DND-41 (cell line): ENCODE results near the gene TCF12.

Experiments
- ATAC-seq: fragments of 200-7000 bp; cut with Tn5 transposase; 3 replicates; pipeline ENCODE4 v1.9.1; 2021; ENCODE audit warnings: low read depth; ENCODE audit not compliant: insufficient read depth
- DNase-seq: peaks from one replicate; pipeline ENCODE4 v3.0.0-alpha.2; 2020
- H2AFZ ChIP-seq: 2 replicates; pipeline ENCODE4 v1.6.0; 2012; ENCODE audit warnings: low read depth, low read length
- H3K27ac ChIP-seq: 2 replicates; pipeline ENCODE4 v1.5.1; 2012; ENCODE audit warnings: low read length, inconsistent platforms
- H3K27me3 ChIP-seq: fragments of 200-600 bp; sonication (generic); 2 replicates; pipeline ENCODE4 v1.6.0; 2012; ENCODE audit warnings: low read length, mild to moderate bottlenecking, inconsistent platforms; ENCODE audit not compliant: insufficient read depth, poor library complexity
- H3K36me3 ChIP-seq: 2 replicates; pipeline ENCODE4 v1.5.1; 2012; ENCODE audit warnings: low read length, inconsistent platforms; ENCODE audit not compliant: insufficient read depth
- H3K4me1 ChIP-seq: 2 replicates; pipeline ENCODE4 v1.5.1; 2012; ENCODE audit warnings: mild to moderate bottlenecking, low read length; ENCODE audit not compliant: insufficient read depth
- H3K4me2 ChIP-seq: 2 replicates; pipeline ENCODE4 v1.6.0; 2012; ENCODE audit warnings: mild to moderate bottlenecking, moderate library complexity, low read length, inconsistent platforms; ENCODE audit not compliant: insufficient read depth
- H3K4me3 ChIP-seq, 2 experiments: fragments of 200-600 bp in 1 of 2; shearing (Covaris generic) in 1 of 2; 2 replicates each; pipeline ENCODE4 v1.5.1; 2012 to 2016; ENCODE audit warnings: inconsistent platforms in 2 of 2, low read length in 2 of 2, mild to moderate bottlenecking in 2 of 2, low read depth in 1 of 2, moderate library complexity in 1 of 2
- H3K79me2 ChIP-seq: 2 replicates; pipeline ENCODE4 v1.6.0; 2012; ENCODE audit warnings: low read length, inconsistent platforms; ENCODE audit not compliant: insufficient read depth
- H3K9ac ChIP-seq: 2 replicates; pipeline ENCODE4 v1.6.0; 2012; ENCODE audit warnings: low read depth, mild to moderate bottlenecking, inconsistent platforms, low read length, moderate library complexity
- H3K9me3 ChIP-seq: 2 replicates; pipeline ENCODE4 v1.5.1; 2012; ENCODE audit warnings: low read length, moderate library complexity, mild to moderate bottlenecking, inconsistent platforms; ENCODE audit not compliant: insufficient read depth, severe bottlenecking
- H4K20me1 ChIP-seq: 2 replicates; pipeline ENCODE4 v1.6.0; 2012; ENCODE audit warnings: low read length; ENCODE audit not compliant: insufficient read depth
- CTCF ChIP-seq: IDR thresholded peaks from 2 replicates; pipeline ENCODE4 v1.5.1; 2012; ENCODE audit warnings: borderline replicate concordance, low read length, moderate library complexity, mild to moderate bottlenecking; ENCODE audit not compliant: poor library complexity, severe bottlenecking; ENCODE audit errors: extremely low read depth
- EZH2 ChIP-seq: IDR thresholded peaks from 3 replicates; pipeline ENCODE4 v1.6.1; 2012; ENCODE audit warnings: borderline replicate concordance, low read depth, mild to moderate bottlenecking, moderate library complexity, low read length, inconsistent platforms; ENCODE audit not compliant: severe bottlenecking

The TCF12 gene

GRCh38 chr15:57339321-57339720 lies 420.9 kb downstream of the TCF12 start:
- no peak for ATAC-seq
- no peak for DNase-seq
- Histone ChIP-seq H2AFZ (no peak overlapping the region), H3K79me2 (no peaks in the 10 kb centered on the region), H3K9me3 (no peaks in the 10 kb centered on the region), H3K9ac (no peak overlapping the region), H3K4me3 (no peak overlapping the region), H3K36me3 (no peaks in the 10 kb centered on the region), H4K20me1 (no peaks in the 10 kb centered on the region), H3K27ac (no peak overlapping the region), H3K4me2 (no peak overlapping the region), H3K27me3 (no peaks in the 10 kb centered on the region), H3K4me1 (no peaks in the 10 kb centered on the region)
- TF ChIP-seq EZH2 (no peak), CTCF (no peak)
